KG1 (cell line): ENCODE measurements around the gene SPRED1.
"Not testable (repeated sequence)": the region's sequence is repeated elsewhere in the genome, so short reads cannot be mapped to it uniquely, and the experiment has no call there.

Experiments
- DNase-seq: peaks from one replicate; lab custom pipeline; 2025; lab: John Stamatoyannopoulos, UW

The SPRED1 gene

GRCh38 chr15:38231436-38231835 lies 21.2 kb upstream of the SPRED1 start:
- DNase-seq = no peak

GRCh38 chr15:38237021-38237420 lies 15.6 kb upstream of the SPRED1 start:
- DNase-seq = not testable (repeated sequence)

- no peak for DNase-seq
These were observed 14.3 kb upstream of the SPRED1 start for GRCh38 chr15:38238311-38238710.

- DNase-seq = no peak
These were observed 10.6 kb upstream of the SPRED1 start for GRCh38 chr15:38242055-38242454.

GRCh38 chr15:38243278-38244055 lies 9.2 kb upstream of the SPRED1 start:
- no peak for DNase-seq

GRCh38 chr15:38247336-38247735 lies 5.3 kb upstream of the SPRED1 start:
- DNase-seq = no peak

GRCh38 chr15:38253351-38253781 lies 730 bp downstream of the SPRED1 start:
- DNase-seq = no peak

GRCh38 chr15:38254051-38254883 lies 1.6 kb downstream of the SPRED1 start:
- DNase-seq = peak; percentile 70

GRCh38 chr15:38255690-38256089 lies 3.1 kb downstream of the SPRED1 start:
- no peak for DNase-seq

GRCh38 chr15:38257676-38258075 lies 5.0 kb downstream of the SPRED1 start:
- no peak for DNase-seq

GRCh38 chr15:38259134-38259533 lies 6.5 kb downstream of the SPRED1 start:
- DNase-seq = no peak

- no peak for DNase-seq
These were observed 7.4 kb downstream of the SPRED1 start for GRCh38 chr15:38260077-38260476.

GRCh38 chr15:38263251-38263650 lies 10.6 kb downstream of the SPRED1 start:
- DNase-seq = no peak

- DNase-seq = no peak
These were observed 11.4 kb downstream of the SPRED1 start for GRCh38 chr15:38263996-38264395.

GRCh38 chr15:38266247-38266986 lies 13.8 kb downstream of the SPRED1 start:
- DNase-seq = no peak

GRCh38 chr15:38267421-38268022 lies 14.9 kb downstream of the SPRED1 start:
- DNase-seq = no peak

- DNase-seq = no peak
These were observed 18.5 kb downstream of the SPRED1 start for GRCh38 chr15:38271144-38271543.

- DNase-seq = no peak
These were observed 19.3 kb downstream of the SPRED1 start for GRCh38 chr15:38271895-38272294.

- not testable (repeated sequence) for DNase-seq
These were observed 19.8 kb downstream of the SPRED1 start for GRCh38 chr15:38272431-38272830.

GRCh38 chr15:38274135-38274534 lies 21.5 kb downstream of the SPRED1 start:
- DNase-seq = no peak

- no peak for DNase-seq
These were observed 23.3 kb downstream of the SPRED1 start for GRCh38 chr15:38275959-38276358.

GRCh38 chr15:38277281-38277680 lies 24.6 kb downstream of the SPRED1 start:
- not testable (repeated sequence) for DNase-seq
